NCI-H2227 (cell line): Measurements from ENCODE around the gene TBL1X.

ENCODE experiments used
- DNase-seq: peaks from one replicate; lab custom pipeline; 2025; ENCODE audit not compliant: unreplicated experiment; lab: John Stamatoyannopoulos, UW

TBL1X gene

GRCh38 chrX:9659571-9660195, 194.8 kb downstream of the TBL1X start:
- no peak for DNase-seq

- DNase-seq, result no peak
Measured at GRCh38 chrX:9662148-9662547, 197.3 kb downstream of the TBL1X start.

DNA sequence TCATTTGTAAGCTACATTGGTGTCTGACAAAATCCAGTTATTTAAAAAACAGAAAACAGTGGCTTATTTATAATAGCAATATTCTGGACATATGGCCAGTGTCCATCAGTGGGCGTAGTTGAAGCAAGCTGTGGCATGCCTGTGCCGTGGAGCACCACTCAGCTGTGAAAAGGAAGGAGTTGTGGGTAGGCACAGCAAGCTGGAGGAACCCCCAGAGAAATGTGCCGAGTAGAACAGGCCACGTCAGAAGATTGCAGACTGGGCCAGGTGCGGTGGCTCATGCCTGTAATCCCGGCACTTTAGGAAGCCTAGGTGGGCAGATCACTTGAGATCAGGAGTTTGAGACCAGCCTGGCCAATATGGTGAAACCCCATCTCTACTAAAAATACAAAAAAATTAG, 198.4 kb downstream of the TBL1X start:
- no peak for DNase-seq

GRCh38 chrX:9664224-9664623, 199.4 kb downstream of the TBL1X start:
- DNase-seq, result no peak

GRCh38 chrX:9665113-9665512, 200.3 kb downstream of the TBL1X start:
- no peak for DNase-seq

DNA sequence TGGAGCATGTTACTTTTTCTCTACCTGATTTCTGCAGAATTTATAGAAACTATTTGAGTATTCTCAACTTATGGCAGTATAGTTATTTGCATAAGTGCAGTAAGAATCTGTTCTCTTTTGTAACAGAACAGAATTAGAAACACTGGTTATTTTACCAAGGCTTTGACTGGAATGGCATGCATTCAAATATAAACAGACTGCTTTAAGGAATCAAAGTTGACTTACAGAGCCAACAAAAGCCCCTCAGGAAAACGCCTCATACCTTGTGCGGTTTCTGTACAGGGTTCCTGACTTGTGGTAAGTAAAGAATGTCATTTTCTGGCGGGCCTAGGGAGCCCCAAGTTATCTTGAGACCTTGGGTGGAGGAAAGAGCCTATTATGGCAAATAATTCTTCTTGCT, 203.7 kb downstream of the TBL1X start:
- no peak for DNase-seq

DNA sequence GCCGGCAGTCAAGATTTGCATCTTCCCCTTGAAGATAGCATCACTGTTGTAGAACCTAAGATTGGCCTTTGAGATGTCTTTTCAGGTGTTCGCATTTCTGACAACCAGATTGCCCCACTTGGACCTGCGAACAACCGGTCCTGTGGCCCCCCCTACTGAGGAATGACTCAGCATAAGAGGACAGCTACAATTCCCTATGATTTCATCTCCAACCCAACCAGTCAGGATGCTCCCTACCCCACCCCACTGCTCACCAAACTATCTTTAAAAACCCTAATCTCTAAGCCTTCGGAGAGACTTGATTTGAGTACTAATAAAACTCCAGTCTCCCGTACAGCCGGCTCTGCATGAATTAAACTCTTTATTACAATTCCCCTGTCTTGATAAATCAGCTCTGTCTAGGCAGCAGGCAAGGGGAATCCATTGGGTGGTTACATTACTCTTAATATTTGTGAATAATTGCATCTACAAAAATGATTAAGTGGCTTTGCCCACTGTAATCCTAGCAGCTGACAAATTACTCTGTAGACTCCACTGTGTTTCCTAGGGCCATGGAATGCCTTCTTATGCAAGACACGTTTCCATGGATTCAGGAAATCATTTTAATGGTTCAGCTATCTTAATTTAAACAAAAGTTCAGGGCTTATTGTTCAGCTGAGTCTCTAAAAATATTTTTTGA, 205.4 kb downstream of the TBL1X start:
- DNase-seq, result no peak

GRCh38 chrX:9671998-9672397, 207.1 kb downstream of the TBL1X start:
- DNase-seq, result no peak

GRCh38 chrX:9676306-9676705, 211.4 kb downstream of the TBL1X start:
- DNase-seq, result no peak

DNA sequence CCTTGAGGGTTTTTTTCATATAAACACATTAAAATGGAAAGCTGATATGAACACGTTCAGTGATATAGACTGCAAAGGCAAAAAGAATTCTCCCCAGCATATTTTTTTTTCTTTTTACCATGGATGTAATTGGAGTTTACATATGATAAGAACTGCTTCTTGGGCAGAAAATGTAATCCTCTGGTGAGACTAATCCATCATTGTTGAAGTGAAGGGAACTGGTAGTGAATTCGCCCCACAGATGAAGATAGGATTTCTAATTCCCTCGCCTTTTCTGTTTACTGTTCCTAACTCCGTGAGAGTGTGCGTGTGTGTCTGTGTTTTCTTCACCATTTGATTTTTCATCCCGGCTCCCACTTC, 211.9 kb downstream of the TBL1X start:
- DNase-seq, result no peak

DNA sequence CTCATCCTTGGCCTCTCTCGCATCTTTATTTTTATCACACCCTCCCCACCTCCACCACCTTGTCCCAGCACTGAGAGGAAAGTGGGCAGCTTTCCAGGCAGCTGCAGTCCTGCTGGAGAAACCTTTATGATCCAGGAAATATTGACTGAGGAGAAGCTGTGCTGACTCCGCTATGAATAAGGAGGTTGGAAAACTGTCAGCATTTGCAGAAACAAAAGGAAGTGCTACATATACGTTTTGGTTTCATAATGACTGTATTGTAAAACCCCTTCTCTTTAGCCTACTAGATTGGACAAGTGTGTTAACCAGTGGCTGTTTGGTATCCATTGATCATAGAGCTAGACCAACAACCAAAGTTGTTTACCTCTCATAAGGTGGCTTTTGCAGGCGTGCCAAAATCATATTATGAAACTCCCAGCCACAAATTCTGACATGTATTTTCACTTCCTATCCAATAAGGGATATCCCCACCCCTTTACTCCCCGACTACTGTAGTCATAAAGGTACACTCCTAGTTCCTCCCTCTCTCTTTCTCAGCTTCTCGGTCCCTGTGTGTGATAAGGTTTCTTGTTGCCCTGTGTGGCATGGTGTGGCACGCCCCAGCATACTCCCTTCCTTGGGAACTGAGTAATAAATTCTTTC, 212.4 kb downstream of the TBL1X start:
- no peak for DNase-seq

- no peak for DNase-seq
Measured at GRCh38 chrX:9678215-9678965, 213.5 kb downstream of the TBL1X start.

- no peak for DNase-seq
Measured at GRCh38 chrX:9681011-9681410, 216.2 kb downstream of the TBL1X start.

GRCh38 chrX:9681422-9681821, 216.6 kb downstream of the TBL1X start:
- DNase-seq, result no peak

- no peak for DNase-seq
Measured at GRCh38 chrX:9682456-9682855, 217.6 kb downstream of the TBL1X start.

DNA sequence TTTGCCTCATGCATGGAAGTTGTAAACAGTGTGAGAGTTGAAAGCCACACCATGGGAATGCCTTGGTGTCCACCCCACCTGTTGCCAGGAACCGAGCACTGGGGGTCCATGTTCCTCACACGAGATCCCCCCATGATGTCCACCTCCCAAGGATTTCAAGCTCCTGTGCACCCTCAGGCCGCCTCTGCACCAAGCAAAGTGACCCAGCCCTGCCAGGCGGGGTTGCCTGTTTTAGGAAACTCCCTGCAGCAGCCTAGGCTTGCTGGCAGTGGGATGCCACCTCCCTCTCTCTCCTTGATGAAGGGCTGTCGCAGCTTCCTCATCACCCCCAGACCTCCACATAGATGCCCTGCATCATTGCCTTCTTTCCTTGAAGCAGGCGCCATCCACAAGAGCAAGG, 218.0 kb downstream of the TBL1X start:
- no peak for DNase-seq

DNA sequence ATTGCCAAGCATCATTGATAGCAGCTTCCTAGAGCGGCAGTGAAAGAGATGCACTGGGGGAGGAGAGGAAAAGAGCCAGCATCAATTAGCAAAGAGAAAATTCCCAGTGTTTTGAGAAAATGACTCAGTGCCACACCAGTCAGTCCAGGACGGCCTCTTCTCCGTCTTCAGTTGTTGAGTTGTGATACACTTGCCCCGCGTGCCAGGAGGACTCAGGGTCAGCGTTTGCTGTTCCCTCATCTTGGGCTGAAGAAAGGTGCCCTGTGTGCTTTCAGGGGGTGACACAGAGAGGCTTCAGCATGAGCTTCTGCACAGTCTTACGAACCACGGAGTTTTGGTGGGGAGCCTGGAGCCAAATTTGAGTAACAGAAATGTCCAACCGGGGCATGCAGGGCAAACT, 218.5 kb downstream of the TBL1X start:
- DNase-seq, result no peak

DNA sequence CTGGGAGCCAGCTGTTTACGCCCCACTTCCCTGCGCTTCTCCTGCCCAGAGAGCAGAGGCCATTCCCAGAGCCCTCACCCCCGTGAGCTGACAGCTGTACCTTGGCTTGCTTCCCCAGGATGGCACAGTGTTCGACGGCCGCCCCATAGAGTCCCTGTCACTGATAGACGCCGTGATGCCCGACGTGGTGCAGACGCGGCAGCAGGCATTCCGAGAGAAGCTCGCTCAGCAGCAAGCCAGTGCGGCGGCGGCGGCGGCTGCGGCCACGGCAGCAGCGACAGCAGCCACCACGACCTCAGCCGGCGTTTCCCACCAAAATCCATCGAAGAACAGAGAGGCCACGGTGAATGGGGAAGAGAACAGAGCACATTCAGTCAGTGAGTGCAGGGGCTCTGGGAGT, 223.0 kb downstream of the TBL1X start:
- no peak for DNase-seq

DNA sequence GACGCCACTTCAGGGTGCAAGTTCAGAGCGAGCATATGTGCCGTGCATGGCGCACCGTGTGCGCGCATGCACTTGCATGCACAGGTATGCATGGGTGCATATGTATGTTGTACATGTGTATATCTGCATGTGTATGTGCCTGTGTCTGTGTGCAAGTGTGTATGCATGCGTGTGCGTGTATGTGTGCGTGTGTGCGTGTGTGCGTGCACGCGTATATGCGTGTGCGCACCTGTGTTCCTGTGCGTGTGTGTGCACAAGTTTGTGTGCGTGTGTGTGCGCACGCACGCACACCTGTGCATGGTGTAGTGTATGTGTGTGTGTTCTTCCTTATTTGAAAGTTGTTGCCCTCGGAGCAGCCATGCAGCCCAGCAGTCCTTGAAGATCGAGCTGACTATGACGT, 224.0 kb downstream of the TBL1X start:
- no peak for DNase-seq

DNA sequence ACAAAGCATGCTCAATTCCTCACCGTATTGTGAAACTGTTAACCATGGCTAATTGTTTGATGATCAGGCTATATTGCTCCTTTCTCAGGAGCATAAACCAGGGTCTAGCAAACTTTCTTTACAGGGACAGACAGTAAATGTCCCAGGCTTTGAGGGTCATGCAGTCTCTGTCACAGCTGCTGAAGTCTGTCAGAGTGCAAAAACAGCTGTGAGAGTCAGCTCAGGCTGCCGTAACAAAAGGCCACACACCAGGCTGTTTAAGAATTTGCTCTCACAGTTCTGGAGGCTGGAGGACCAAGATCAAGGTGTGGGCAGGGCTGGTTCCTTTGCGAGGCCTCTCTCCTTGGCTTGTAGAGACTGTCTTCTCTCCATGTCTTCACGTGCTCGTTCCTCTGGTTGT, 225.2 kb downstream of the TBL1X start:
- no peak for DNase-seq

DNA sequence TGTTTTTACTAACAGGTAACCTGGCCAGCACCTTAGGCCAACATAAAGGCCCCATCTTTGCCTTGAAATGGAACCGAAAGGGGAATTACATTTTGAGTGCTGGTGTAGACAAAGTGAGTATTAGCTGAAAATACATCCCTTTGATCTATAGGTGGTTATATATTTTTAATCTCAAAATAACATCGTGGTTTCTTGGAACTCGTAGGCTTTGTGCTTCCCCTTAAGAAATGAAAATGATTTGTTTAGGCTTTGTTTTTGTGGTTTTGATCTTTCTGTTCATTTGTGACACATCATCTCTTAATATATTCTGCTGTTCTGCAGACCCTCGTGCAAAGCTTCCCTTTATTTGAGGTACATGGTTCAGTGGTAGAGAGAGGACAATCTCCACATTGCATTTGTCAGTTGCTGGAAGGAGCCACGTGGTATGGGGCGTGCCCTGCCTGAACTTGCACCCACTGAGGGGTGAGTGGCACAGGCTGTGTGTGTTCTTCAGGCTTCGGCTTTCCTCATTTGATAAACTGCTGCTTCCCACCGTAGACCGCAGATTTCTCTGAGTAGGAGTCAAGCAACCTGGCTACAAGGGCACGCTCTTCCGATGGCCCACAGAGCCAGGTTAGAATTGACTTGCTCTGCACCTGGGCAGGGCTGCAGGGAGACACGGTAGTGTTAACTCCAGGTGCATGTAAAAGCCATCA, 228.6 kb downstream of the TBL1X start:
- no peak for DNase-seq
